Heart left ventricle (tissue), 16 donors: ENCODE results near the gene NABP1. TPM values are rescaled to one million over a fixed set of nuclear protein-coding genes. Genes with fewer than 3 reads are reported as not detected.

ENCODE experiments used
- ATAC-seq, 4 donors: fragments of 200-7000 bp; cut with Tn5 transposase; one replicate each; pipeline ENCODE4 v1.9.1; 2020 to 2022; ENCODE audit warnings: moderate library complexity in 4 of 4, mild to moderate bottlenecking in 3 of 4, moderate number of reproducible peaks in 1 of 4
- DNase-seq, 5 donors: peaks; one replicate each; pipeline ENCODE4 v3.0.0-alpha.2; 2020
- H3K27ac ChIP-seq, 12 donors: fragments of 200-600 bp; sonication (generic) in 4 of 12; one replicate each; pipeline versions ENCODE4 v1.5.0 to v1.8.0; 2016 to 2022; ENCODE audit warnings: mild to moderate bottlenecking in 2 of 12
- H3K27me3 ChIP-seq, 9 donors: fragments of 200-600 bp; sonication (generic) in 2 of 9; one replicate each; pipeline versions ENCODE4 v1.5.1 to v1.8.0; 2016 to 2022; ENCODE audit warnings: mild to moderate bottlenecking in 3 of 9
- H3K36me3 ChIP-seq, 9 donors: fragments of 200-600 bp; sonication (generic) in 2 of 9; one replicate each; pipeline versions ENCODE4 v1.5.0 to v1.8.0; 2018 to 2022; ENCODE audit warnings: mild to moderate bottlenecking in 2 of 9
- H3K4me1 ChIP-seq, 12 donors: fragments of 200-600 bp; sonication (generic) in 4 of 12; one replicate each; pipeline versions ENCODE4 v1.5.0 to v1.8.0; 2016 to 2022; ENCODE audit warnings: mild to moderate bottlenecking in 3 of 12
- H3K4me3 ChIP-seq, 12 donors: fragments of 200-600 bp; sonication (generic) in 4 of 12; one replicate each; pipeline versions ENCODE4 v1.5.0 to v1.8.0; 2017 to 2022; ENCODE audit warnings: mild to moderate bottlenecking in 9 of 12, moderate library complexity in 4 of 12
- H3K9me3 ChIP-seq, 12 donors: fragments of 200-600 bp; sonication (generic) in 4 of 12; one replicate each; pipeline versions ENCODE4 v1.5.0 to v1.8.0; 2016 to 2022; ENCODE audit warnings: mild to moderate bottlenecking in 1 of 12
- CTCF ChIP-seq, 12 donors: fragments of 200-600 bp; sonication (generic) in 4 of 12; IDR thresholded peaks; one replicate each; pipeline versions ENCODE4 v1.5.0 to v1.8.0; 2018 to 2022; ENCODE audit warnings: antibody characterized with exemption in 12 of 12, mild to moderate bottlenecking in 5 of 12
- POLR2A ChIP-seq, 2 donors: fragments of 450-650 bp; IDR thresholded peaks; one replicate each; pipeline ENCODE4 v1.6.1; 2017; ENCODE audit warnings: antibody characterized with exemption in 2 of 2, mild to moderate bottlenecking in 2 of 2, moderate library complexity in 2 of 2
- WGBS, 4 donors: extraction: QIAGEN DNeasy Blood & Tissue Kit in 2 of 4; methylation state at CpG; one replicate each; pipeline versions ENCODE4 v1.1.5 to v1.1.7; 2013 to 2018; 5-methylcytosine and 5-hydroxymethylcytosine counted together
- intact Hi-C, 10 donors: fragments of 100-400 bp; cut with DNase I; formaldehyde crosslinking; loops; one replicate each; pipeline versions ENCODE4 v1.11.1 to v1.14.2; 2022
- polyA plus RNA-seq, 2 donors: library from polyadenylated mRNA; stranded (reverse); fragments of 200-250 nt; gene quantifications; one replicate each; pipeline ENCODE4 v1.2.3, GENCODE V29; 2013
- total RNA-seq, 9 donors: library from RNA; depleted of rRNA in 2 of 9; stranded (reverse); fragments of >200 nt in 2 of 9; fragmentation: NEBNext Ultra II Directional in 3 of 9; extraction: Animal tissue kit (Norgen Biotek cat#: 25700) in 3 of 9; gene quantifications; one replicate each; pipeline versions ENCODE4 v1.1.0 to v1.2.4, GENCODE V29; 2016 to 2023
- donor health status: ischemic (EF 13 %, LVEDD 7.1; RV severe dilation, severe dysfunction).
- donor health status: healthy with polysubstance abuse.
- donor health status: DM: no; HTN: yes; CAD: no.
- donor health status: DM: no; HTN: no; CAD: no.
- donor health status: ischemic (EF 25% LVEDD 6.9; RV normal size, moderate dysfunction).
- donor health status: ischemic (EF 25% LVEDD 5.7; RV mildly dilated, moderate dysfunction).
- donor health status: healthy.
- donor health status: DM: yes; HTN: yes; CAD: no.
- donor health status: ischemic (EF 35%, LVEDD 5.7; RV mildly dilated, moderate dysfunction).
- donor health status: nonischemic (EF 11% LVEDD 7.7; RV severe dilation, severe dysfunction).
- donor health status: DM: yes; HTN: yes; CAD: no.
- donor health status: PGD.
- donor health status: ischemic (EF 29% LVEDD 5.4; RV normal size, mild dysfunction).
- donor health status: nonischemic (EF 23%, LVEDD 6.1; RV moderate dilation, normal function).

NABP1 gene
- total and polyA plus RNA-seq, 11 donors, result 1.5 to 36.3 (median 3.3) TPM

DNA sequence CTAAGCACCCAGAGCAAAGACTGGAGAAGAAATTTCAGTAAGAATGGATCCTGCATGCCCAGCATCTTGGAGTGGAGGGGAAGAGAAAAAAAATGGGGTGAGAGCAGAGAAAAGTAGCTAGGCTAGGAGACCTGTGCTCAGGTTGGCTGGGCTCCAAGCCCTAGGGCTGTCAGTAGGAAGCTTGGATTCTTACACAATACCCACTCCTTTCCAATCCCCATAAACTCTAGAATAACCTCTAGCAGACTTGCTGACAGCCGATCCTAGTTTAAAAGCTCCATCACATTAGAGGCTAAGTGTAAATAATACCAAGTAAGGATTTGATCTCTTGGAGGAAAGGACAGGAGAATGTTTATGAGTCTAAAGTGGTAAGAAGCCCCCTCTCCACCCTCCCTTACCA is 46.2 kb upstream of the NABP1 start:
- Histone ChIP-seq H3K27ac (no peak overlapping the region), H3K4me1 (peaks cover 0 to 11% (median 0%) of the 10 kb centered on the region in 12 donors), H3K9me3 (no peaks in the 10 kb centered on the region), H3K4me3 (no peak overlapping the region), H3K36me3 (no peaks in the 10 kb centered on the region), H3K27me3 (peaks cover 0 to 14% (median 0%) of the 10 kb centered on the region in 9 donors)
- DNase-seq (peak in 1 of 5 donors; percentile 24), ATAC-seq (no peak)
- WGBS, 4 donors, result 76 to 86% (median 84%) methylated on average over 1 of the region's 1 CpG
- intact Hi-C loops, result no loop called here
- TF ChIP-seq CTCF (IDR thresholded peaks at IDR 0.05) (no peak), POLR2A (IDR thresholded peaks at IDR 0.05) (no peak)

- no peak for DNase-seq
- 90 to 95% (median 93%) methylated on average over 3 of the region's 3 CpGs for WGBS, 4 donors
- Histone ChIP-seq H3K4me1 (peaks cover 0 to 16% (median 0%) of the 10 kb centered on the region in 12 donors), H3K4me3 (no peak overlapping the region), H3K9me3 (no peaks in the 10 kb centered on the region), H3K27ac (no peak overlapping the region), H3K27me3 (peaks cover 0 to 14% (median 0%) of the 10 kb centered on the region in 9 donors), H3K36me3 (no peaks in the 10 kb centered on the region)
- no peak for ATAC-seq
- intact Hi-C loops, result no loop called here
- TF ChIP-seq POLR2A (IDR thresholded peaks at IDR 0.05) (no peak), CTCF (IDR thresholded peaks at IDR 0.05) (no peak)
Measured at GRCh38 chr2:191632426-191632825, 45.5 kb upstream of the NABP1 start.

GRCh38 chr2:191634791-191635190 is 43.1 kb upstream of the NABP1 start:
- H3K27ac ChIP-seq, result no peak overlapping the region
- peaks cover 0 to 14% (median 0%) of the 10 kb centered on the region in 9 donors for H3K27me3 ChIP-seq
- H3K36me3 ChIP-seq, result no peaks in the 10 kb centered on the region
- DNase-seq (no peak), ATAC-seq (no peak)
- peaks cover 0 to 34% (median 0%) of the 10 kb centered on the region in 12 donors for H3K4me1 ChIP-seq
- no peaks in the 10 kb centered on the region for H3K9me3 ChIP-seq
- no peak for TF ChIP-seq CTCF (IDR thresholded peaks at IDR 0.05)
- TF ChIP-seq POLR2A (IDR thresholded peaks at IDR 0.05), result no peak
- no peak overlapping the region for H3K4me3 ChIP-seq
- intact Hi-C loops, result no loop called here
- 94 to 98% (median 95%) methylated on average over 1 of the region's 1 CpG for WGBS, 4 donors

GRCh38 chr2:191635333-191636234 is 42.4 kb upstream of the NABP1 start:
- peaks cover 0 to 11% (median 0%) of the 10 kb centered on the region in 9 donors for H3K27me3 ChIP-seq
- intact Hi-C loops, result no loop called here
- H3K4me1 ChIP-seq, result peaks cover 0 to 34% (median 0%) of the 10 kb centered on the region in 12 donors
- no peaks in the 10 kb centered on the region for H3K36me3 ChIP-seq
- WGBS, 4 donors, result 79 to 83% (median 81%) methylated on average over 5 of the region's 5 CpGs
- TF ChIP-seq CTCF (IDR thresholded peaks at IDR 0.05), result no peak
- TF ChIP-seq POLR2A (IDR thresholded peaks at IDR 0.05), result no peak
- DNase-seq (no peak), ATAC-seq (no peak)
- no peak overlapping the region for H3K4me3 ChIP-seq
- H3K9me3 ChIP-seq, result no peaks in the 10 kb centered on the region
- no peak overlapping the region for H3K27ac ChIP-seq
